Panc1 (cell line): ENCODE data around the gene LIMCH1. TPM values are rescaled to one million over a fixed set of nuclear protein-coding genes. Genes with fewer than 3 reads are reported as not detected.

Source experiments
- ATAC-seq: fragments of 200-7000 bp; cut with Tn5 transposase; 2 replicates; pipeline ENCODE4 v1.9.1; 2020; ENCODE audit warnings: mild to moderate bottlenecking, moderate library complexity
- BruUV-seq: library from RNA; stranded (reverse); fragments of 400-500 nt; replicated peaks from 2 replicates; lab custom pipeline; 2021; lab: Mats Ljungman, UMichigan
- CTCF ChIA-PET: fragments of 300-600 bp; sonication (Branson Sonifier 250); formaldehyde crosslinking; loops from one replicate; lab custom pipeline; 2022; ENCODE audit warnings: antibody characterized with exemption; lab: Charles Lee
- POLR2A ChIA-PET: fragments of 300-600 bp; sonication (Branson Sonifier 250); formaldehyde crosslinking; loops from one replicate; lab custom pipeline; 2022; ENCODE audit warnings: antibody characterized with exemption; lab: Charles Lee
- DNase-seq: peaks from one replicate; pipeline ENCODE4 v3.0.0-alpha.2; 2010; ENCODE audit warnings: low read depth, low spot score
- H3K27ac ChIP-seq: 2 replicates; pipeline ENCODE4 v1.5.1; 2011; ENCODE audit warnings: mild to moderate bottlenecking, low read length, inconsistent platforms
- H3K27me3 ChIP-seq: fragments of 200-500 bp; sonication (Bioruptor generic); 2 replicates; pipeline ENCODE4 v1.6.0; 2014; ENCODE audit warnings: low read length, inconsistent platforms; ENCODE audit not compliant: control insufficient read depth, insufficient read depth
- H3K36me3 ChIP-seq: fragments of 200-500 bp; sonication (Bioruptor generic); 2 replicates; pipeline ENCODE4 v1.5.1; 2014; ENCODE audit warnings: inconsistent platforms, mild to moderate bottlenecking, low read length, moderate library complexity; ENCODE audit not compliant: control insufficient read depth, insufficient read depth
- H3K4me1 ChIP-seq: 2 replicates; pipeline ENCODE4 v1.5.1; 2011; ENCODE audit warnings: inconsistent platforms, mild to moderate bottlenecking, low read length, moderate library complexity; ENCODE audit not compliant: control insufficient read depth, insufficient read depth
- H3K4me3 ChIP-seq, 2 experiments: 2 replicates each; pipeline ENCODE4 v1.5.1; 2011 to 2012; ENCODE audit warnings: low read depth in 2 of 2, low read length in 2 of 2, mild to moderate bottlenecking in 2 of 2, inconsistent platforms in 1 of 2, moderate library complexity in 1 of 2
- H3K9me3 ChIP-seq: fragments of 200-500 bp; sonication (Bioruptor generic); 2 replicates; pipeline ENCODE4 v1.5.1; 2014; ENCODE audit warnings: low read depth, mild to moderate bottlenecking, inconsistent platforms, low read length, moderate library complexity; ENCODE audit not compliant: control insufficient read depth, insufficient read depth
- POLR2AphosphoS5 ChIP-seq: IDR thresholded peaks from 2 replicates; pipeline ENCODE4 v1.6.1; 2012; ENCODE audit warnings: mild to moderate bottlenecking, low read depth, low read length, moderate library complexity
- SIN3A ChIP-seq: IDR thresholded peaks from 2 replicates; pipeline ENCODE4 v1.6.1; 2012; ENCODE audit warnings: low read depth, mild to moderate bottlenecking, low read length, moderate library complexity, borderline replicate concordance; ENCODE audit not compliant: insufficient read depth
- TCF7L2 ChIP-seq: IDR thresholded peaks from 2 replicates; pipeline ENCODE4 v1.6.1; 2011; ENCODE audit warnings: mild to moderate bottlenecking, low read depth, low read length, inconsistent platforms
- in situ Hi-C: cut with HindIII; loops from 2 replicates; pipeline ENCODE4 v1.10.0; 2016; ENCODE audit warnings: low sequenced_read_pairs, low pct_unique_long_range_greater_than_20kb
- intact Hi-C: fragments of 100-400 bp; cut with micrococcal nuclease; formaldehyde crosslinking; loops from one replicate; pipeline ENCODE4 v1.10.0; 2022; ENCODE audit not compliant: unreplicated experiment
- total RNA-seq: library from RNA; stranded (reverse); gene quantifications from one replicate; pipeline ENCODE4 v1.2.1, GENCODE V29; 2021; ENCODE audit not compliant: unreplicated experiment
- TF ChIP-seq, protein P1 (sequence below): fragments of 450-650 bp; IDR thresholded peaks from 2 replicates; pipeline ENCODE4 v1.5.1; 2017; ENCODE audit warnings: mild to moderate bottlenecking
- TF ChIP-seq, protein P2 (sequence below), 2 experiments: IDR thresholded peaks; 2 replicates each; pipeline ENCODE4 v1.6.1; 2011 to 2012; ENCODE audit warnings: low read depth in 2 of 2, control low read depth in 1 of 2, low read length in 1 of 2, mild to moderate bottlenecking in 1 of 2, moderate library complexity in 1 of 2; ENCODE audit not compliant: insufficient read depth in 1 of 2

Gene LIMCH1
- total RNA-seq, 1 experiment from 2014 or later: 3.3 TPM

DNA sequence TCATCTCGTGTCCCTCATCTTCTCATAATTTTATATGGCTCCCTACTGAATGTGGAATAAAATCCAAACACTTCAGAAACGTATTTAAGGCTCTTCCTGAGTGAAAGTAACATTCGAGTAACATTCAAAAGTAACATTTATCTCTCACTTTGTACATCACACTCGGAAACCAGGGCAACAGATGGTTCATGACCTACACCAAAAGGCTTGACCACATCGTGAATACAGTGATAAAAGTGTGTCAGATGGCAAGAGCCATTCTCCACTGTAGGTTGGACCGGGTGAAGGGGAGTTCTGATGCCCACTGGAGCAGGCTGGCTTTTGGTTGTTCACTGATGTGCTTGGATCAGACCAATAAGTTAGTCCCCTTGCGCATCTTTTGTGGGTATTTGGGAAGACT, 5.6 kb upstream of the LIMCH1 start:
- no peaks in the 10 kb centered on the region for H3K9me3 ChIP-seq
- TF ChIP-seq, protein P1, sequence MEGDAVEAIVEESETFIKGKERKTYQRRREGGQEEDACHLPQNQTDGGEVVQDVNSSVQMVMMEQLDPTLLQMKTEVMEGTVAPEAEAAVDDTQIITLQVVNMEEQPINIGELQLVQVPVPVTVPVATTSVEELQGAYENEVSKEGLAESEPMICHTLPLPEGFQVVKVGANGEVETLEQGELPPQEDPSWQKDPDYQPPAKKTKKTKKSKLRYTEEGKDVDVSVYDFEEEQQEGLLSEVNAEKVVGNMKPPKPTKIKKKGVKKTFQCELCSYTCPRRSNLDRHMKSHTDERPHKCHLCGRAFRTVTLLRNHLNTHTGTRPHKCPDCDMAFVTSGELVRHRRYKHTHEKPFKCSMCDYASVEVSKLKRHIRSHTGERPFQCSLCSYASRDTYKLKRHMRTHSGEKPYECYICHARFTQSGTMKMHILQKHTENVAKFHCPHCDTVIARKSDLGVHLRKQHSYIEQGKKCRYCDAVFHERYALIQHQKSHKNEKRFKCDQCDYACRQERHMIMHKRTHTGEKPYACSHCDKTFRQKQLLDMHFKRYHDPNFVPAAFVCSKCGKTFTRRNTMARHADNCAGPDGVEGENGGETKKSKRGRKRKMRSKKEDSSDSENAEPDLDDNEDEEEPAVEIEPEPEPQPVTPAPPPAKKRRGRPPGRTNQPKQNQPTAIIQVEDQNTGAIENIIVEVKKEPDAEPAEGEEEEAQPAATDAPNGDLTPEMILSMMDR: no peak
- TF ChIP-seq TCF7L2 (no peak), POLR2AphosphoS5 (no peak), SIN3A (no peak)
- TF ChIP-seq, protein P2, sequence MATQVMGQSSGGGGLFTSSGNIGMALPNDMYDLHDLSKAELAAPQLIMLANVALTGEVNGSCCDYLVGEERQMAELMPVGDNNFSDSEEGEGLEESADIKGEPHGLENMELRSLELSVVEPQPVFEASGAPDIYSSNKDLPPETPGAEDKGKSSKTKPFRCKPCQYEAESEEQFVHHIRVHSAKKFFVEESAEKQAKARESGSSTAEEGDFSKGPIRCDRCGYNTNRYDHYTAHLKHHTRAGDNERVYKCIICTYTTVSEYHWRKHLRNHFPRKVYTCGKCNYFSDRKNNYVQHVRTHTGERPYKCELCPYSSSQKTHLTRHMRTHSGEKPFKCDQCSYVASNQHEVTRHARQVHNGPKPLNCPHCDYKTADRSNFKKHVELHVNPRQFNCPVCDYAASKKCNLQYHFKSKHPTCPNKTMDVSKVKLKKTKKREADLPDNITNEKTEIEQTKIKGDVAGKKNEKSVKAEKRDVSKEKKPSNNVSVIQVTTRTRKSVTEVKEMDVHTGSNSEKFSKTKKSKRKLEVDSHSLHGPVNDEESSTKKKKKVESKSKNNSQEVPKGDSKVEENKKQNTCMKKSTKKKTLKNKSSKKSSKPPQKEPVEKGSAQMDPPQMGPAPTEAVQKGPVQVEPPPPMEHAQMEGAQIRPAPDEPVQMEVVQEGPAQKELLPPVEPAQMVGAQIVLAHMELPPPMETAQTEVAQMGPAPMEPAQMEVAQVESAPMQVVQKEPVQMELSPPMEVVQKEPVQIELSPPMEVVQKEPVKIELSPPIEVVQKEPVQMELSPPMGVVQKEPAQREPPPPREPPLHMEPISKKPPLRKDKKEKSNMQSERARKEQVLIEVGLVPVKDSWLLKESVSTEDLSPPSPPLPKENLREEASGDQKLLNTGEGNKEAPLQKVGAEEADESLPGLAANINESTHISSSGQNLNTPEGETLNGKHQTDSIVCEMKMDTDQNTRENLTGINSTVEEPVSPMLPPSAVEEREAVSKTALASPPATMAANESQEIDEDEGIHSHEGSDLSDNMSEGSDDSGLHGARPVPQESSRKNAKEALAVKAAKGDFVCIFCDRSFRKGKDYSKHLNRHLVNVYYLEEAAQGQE (IDR thresholded peaks at IDR 0.05; ENCODE audit: insufficient read depth in 1 of 2, low read depth in 2 of 2, low read length in 1 of 2): no peak
- no peaks in the 10 kb centered on the region; the same call in 1 of the 2 replicates for H3K27me3 ChIP-seq
- no TSS peak for BruUV-seq
- ChIA-PET CTCF (no interaction called here), POLR2A (no interaction called here)
- no peak overlapping the region for H3K27ac ChIP-seq
- H3K4me1 ChIP-seq: no peaks in the 10 kb centered on the region
- in situ Hi-C loops: no loop called here
- H3K36me3 ChIP-seq: no peaks in the 10 kb centered on the region
- DNase-seq: no peak
- H3K4me3 ChIP-seq: no peak overlapping the region
- intact Hi-C loops: no loop called here
- ATAC-seq: no peak

DNA sequence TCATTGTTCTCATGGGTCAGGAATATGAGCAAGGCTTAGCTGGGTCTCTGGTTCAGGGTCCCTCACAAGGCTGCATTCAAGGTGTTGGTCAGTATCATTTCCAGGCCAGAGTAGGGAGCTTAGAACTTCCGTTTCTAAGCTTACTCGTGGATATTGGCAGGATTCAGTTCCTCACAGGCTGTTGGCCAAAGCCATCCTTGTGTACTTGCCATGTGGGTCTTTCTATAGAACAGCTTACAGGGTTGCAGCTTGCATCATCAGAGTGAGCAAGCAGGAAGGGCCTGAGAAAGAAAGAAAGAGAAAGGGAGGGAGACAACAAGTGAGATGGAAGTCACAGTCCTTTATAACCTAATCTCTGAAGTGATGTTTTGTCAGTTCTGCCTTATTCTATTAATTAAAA, 5.1 kb upstream of the LIMCH1 start:
- ChIA-PET POLR2A (no interaction called here), CTCF (no interaction called here)
- Histone ChIP-seq H3K36me3 (no peaks in the 10 kb centered on the region), H3K4me3 (no peak overlapping the region), H3K9me3 (no peaks in the 10 kb centered on the region), H3K27me3 (no peaks in the 10 kb centered on the region; the same call in 1 of the 2 replicates), H3K4me1 (no peaks in the 10 kb centered on the region), H3K27ac (no peak overlapping the region)
- DNase-seq (no peak), ATAC-seq (no peak)
- in situ Hi-C loops: no loop called here
- intact Hi-C loops: no loop called here
- TF ChIP-seq TCF7L2 (no peak), SIN3A (no peak), POLR2AphosphoS5 (no peak)
- TF ChIP-seq, protein P2 (IDR thresholded peaks at IDR 0.05; ENCODE audit: insufficient read depth in 1 of 2, low read depth in 2 of 2, low read length in 1 of 2): no peak
- TF ChIP-seq, protein P1: no peak
- BruUV-seq: no TSS peak
